8988T (cell line): ENCODE results near the gene VRK2.
A peak's percentile ranks its signal among the peaks of the same experiment; 100 is the strongest.

ENCODE experiments used
- DNase-seq: peaks from one replicate; pipeline ENCODE4 v3.0.0; 2011

Gene VRK2

DNA sequence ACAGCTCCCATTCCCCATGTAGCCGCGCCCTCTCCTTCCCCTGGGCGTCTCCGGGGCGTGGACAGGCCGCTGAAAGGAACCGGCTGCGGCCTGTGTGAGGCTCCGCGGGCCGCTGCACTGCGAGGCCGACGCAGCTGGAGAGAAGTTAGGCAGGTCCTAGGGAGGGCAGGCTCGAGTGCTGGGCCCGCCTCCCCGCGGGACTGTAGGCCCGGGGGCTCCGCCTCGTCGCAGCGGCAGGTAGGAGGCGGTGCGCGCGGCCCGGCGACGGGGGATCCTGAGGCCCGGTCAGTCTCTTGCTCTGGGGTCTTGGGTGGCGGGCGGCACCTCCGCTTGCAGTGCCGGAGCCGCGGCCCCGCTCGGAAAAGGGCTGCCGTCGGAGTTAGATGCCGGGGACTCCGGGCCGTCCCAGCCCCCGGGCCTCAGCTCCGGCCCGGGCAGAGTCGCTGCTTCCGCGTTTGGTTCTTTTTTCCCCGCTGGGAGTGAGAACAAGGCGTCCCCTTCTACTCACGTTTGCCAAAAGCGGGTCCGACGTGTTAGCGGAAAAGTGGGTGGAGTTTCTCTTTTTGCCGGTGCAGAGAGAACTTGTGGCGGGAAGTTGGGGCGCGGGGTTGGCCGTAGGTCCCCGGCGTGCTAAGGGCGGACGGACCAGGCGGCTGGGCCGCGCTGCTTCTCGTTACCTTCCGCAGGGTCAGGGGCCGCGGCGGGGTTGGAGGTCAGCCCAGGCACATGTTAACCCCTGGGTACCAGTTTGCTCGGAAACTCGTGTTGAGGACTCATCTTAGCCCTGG is at the start of gene VRK2:
Gene VRK2 (plus strand): TSS at position 222 of the 788 bp plus-strand sequence. CDS start 2,026 bp downstream, outside the sequence.
- DNase-seq, result peak; percentile 74

DNA sequence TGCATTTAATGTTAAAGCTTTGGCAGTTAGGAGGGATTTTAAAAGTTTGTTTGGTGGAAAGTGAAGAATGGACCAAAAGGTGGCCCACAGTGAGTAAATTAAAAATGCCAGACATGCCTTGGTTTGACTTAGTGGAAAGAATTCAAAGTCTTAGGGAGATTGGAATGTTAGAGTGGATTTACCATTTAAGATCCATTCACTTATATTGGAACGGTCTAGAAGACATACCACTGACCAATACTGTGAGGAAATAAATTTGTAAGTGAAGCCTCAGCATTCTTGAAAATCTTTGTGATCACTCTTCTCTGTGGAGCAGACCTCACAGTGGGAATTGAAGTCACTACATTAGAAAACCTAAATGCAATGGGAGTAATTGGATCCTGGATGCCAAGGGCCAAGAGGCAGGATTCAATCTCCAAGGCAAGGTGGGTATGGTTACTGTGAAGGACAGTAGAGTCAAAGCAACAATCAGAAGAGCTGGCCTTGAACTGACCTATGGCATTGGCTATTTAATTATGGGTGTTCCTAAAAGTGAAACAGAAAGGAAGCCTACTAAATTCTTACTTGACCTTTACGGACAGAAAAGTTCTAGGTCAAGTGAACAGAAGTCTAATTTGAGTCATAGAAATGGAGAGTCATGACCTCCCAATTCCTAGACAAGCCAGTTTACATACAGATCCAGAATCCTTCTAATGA is 40.2 kb upstream of the VRK2 start:
- DNase-seq, result no peak

DNA sequence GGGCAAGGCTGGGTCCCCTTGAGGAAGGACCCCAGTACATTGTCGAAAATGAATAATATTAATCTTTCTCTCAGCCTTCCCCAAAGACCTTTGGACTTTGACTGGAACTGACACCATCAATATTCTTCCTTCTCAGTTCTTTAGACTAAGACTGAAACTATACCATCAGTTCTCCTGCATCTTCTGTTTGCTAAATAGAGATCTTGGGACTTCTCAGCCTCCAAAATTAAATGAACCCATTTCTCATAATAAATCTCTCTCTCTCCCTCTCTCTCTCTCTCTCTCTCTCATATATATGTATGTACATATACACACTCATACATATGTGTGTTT is 39.7 kb upstream of the VRK2 start:
- DNase-seq, result no peak

DNA sequence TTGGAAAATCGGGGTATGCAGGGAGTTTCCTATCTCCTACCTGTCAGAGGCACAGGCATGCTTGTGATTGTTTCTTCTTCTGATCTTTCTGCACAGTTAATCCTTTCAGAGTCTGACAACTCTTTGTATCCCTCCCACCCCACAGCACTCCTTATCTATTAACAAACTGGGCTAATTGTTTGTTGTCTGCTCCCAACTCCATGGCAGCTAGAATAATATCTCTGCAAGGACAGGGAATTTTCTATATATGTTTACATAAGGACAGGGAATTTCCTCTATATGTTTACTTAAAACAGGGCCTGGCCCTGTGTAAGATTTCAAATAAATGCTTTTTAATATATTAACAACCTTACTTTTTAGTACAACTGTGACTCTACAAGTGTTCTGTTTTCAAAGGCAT is 36.0 kb upstream of the VRK2 start:
- no peak for DNase-seq

DNA sequence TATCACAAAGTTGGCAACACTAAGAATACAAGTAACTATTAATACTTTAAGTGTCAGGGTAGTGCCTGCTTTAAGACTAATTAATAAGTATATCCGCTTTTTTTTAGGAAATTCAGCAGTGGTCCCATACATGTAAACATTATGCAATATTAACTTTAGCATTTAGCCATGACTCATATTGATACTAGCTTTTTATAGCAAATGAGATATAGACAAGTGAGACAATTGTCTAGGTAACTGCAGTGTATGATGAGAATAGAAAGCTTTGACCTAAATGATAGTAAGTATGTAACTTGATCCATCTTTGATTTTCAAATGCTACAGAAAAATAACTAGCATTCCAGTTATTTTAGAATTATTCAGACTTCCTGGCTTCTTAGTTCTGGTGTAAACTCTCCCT is 27.4 kb upstream of the VRK2 start:
- DNase-seq, result no peak

DNA sequence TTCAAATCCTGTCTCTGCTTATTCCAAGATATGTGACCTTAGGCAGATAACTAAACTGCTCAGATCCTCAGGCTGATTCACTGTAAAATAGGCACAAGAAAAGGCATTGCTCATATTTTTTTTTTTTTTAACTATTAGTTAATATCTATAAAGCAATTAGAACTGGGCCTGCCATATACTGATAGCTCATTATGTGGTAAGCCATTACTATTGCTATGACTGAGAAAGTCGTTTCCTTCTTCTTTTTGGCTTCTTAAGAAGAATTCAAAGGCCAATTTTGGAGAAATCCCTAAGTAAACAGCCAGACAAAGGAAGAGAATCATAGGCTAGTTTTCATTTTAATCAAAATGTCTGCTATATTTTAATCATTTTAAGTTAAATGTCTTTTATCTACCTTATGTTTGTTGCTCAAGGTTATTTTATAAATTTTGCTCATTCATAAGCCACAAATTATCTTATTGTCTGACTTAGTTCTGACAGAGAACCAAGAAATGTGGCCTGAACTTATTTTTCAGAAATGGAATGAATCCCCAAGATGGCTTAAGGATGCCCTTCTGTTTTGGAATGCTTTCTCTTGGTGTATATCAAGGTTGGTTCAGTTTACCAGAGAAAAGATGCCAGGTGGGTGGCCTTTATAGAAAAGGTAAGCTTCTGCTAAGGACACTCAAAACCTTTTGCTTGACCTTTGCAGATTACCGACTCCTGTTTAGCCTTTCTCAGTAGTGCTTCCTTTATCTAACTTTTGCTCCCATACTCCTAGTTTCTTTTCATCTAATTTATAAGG is 21.3 kb upstream of the VRK2 start:
- DNase-seq, result no peak

DNA sequence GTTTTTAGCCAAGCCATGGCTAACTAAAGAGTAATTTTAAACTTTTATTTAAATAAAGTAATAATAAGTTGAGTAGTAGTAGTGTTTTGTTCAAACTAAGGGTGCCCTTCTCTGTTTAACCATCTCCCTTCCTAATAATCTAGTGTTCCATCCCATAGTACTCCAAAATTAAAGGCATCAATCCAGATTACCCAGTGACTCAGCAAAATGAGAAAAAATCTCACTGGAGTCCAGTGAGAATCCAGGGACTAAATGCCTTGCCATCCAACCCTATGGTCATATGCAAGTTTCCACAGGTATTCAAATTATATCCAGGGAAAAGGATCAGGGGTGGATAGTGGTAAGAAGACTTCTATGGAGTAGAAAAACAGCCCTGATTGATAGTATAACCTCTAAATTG is 19.6 kb upstream of the VRK2 start:
- no peak for DNase-seq

DNA sequence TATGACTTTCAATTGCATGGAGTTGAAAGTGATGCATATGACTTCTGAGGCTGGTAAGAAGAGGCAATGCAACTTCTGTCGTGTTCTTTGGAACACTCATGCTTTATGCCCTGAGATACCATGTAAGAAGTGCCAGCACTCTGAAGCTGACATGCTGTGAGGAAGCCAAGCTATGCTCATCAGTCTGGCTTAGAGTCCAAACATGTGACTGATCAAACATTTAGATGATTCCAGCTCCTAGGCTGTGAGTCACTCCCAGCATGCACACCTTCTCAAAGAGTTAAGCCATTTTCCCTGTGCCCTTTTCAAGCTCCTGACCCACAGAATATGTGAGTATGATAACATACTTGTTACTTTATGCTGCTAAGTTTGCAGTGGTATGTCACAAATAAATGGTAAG is 15.8 kb upstream of the VRK2 start:
- no peak for DNase-seq

DNA sequence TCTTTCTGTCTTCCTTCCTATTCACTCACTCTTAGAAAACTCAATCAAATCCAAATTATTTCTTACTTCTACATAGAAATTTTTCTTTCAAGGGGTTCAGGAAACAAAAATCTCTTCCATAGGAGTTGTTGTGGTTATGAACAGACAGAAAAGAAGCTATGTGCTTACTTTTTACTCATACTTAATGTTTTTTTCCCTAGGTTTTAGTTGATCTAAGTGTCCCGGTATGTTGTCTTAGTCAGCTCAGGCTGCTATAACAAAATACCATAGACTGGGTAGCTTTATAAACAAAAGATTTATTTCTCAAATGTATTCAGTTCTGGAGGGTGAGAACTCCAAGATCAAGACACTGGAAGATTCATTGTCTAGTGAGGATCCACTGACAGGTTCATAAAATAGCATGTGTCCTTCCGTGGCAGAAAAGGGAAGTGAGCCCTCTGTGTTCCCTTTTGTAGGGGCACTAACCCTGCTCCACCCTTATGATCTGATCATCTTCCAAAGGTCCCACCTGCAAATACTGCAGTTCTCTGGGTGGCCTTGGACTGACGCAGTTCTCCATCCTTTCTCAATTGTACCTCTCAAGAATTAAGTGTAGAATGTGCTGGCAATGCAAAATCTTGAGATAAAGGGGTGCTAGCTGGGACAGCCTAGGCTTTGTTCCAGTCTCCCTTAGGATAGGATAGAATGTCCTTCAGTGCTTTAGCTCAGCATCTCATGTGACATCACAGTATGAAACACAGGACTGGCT is 14.4 kb upstream of the VRK2 start:
- DNase-seq, result no peak

DNA sequence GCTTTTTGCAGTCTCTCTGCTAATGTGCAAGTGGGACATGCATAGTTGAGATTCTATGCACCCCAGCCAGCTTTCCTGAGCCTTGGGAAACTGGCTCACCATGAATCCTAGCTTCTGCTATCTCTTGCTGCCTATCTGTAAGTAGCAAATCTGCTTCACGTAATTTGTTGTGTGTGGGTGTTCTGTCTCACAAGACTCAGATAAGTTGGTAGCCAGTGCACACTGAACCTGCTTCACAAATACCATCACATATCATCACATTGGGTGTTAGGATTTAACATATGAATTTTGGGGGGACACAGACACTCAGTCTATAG is 13.9 kb upstream of the VRK2 start:
- DNase-seq, result no peak

DNA sequence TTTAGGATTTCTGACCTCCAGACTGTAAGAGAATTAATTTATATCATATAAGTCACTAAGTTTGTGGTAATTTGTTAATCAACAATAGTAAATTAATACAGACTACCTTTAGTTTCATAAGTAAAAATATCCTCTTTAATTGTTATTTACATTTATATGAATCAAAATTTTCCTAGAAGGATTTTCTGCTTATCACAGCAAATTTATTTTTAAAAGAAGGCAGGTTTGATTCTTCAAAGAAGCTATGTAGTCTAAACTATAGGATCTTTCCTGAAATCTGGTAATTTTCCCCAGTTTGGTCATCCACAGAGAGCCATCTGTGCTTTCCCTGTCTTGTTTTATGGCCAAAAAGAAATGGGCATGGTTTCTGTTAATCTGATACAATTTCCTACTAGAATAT is 13.1 kb upstream of the VRK2 start:
- no peak for DNase-seq

DNA sequence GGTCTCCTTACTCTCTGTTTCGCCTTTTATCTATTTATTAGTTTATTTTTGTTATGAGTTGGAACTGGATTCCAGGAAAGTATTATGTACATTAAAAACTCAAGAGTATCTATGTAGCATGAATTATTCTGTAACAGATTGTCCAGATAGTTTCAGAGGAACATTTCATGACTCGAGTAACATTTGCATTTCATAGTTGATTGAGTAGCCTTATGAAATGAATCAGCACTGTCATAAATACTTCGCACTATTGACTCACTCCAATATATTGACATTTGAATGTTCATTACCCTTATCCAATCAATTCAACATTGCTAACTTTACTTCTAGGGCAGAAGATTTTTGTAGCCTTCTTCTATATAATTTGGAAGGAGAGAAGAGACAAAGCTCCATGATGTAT is 11.3 kb upstream of the VRK2 start:
- no peak for DNase-seq

DNA sequence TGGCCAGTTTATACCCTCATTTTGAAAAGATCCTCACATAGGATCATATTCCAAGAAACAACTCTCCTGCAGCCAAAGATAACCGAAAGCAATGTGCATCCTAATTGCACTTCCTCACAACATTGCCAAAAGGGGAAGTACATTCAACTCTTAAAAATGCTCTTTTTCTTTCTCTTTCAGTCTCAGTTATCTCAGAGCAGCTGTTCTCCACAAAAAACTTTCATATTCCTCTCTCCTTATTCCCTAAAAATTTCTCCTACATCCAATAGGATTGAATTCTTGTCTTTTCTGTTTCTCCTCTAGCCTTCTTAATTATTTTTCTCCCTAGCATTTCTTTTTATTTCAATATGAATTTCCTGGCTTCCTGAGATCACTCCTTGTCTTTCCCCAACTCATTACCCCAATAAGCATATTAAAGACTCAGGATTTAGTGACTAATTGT is 7.4 kb upstream of the VRK2 start:
- no peak for DNase-seq

DNA sequence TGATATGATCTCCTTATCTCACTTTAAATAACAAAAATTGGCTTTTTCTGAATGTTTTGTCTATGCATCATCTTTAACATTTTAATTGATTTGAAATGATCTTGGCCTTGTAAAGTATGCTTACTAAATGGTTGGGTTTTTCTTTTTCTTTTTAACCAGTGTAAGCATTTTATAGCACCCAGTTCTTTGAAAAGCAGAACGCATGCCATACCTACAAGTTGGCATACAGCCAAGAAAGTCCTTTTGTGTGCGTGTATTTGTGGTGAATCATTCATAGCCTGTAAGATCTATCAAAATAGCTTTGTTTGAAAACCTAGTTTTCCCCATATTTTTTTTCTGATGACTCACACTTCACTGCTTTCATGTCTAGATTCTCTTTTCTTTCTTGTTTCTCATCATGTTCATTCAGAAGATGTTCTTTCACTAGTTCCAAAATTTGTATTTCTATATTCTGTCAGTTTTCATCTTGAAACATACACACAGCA is 4.1 kb upstream of the VRK2 start:
- no peak for DNase-seq

DNA sequence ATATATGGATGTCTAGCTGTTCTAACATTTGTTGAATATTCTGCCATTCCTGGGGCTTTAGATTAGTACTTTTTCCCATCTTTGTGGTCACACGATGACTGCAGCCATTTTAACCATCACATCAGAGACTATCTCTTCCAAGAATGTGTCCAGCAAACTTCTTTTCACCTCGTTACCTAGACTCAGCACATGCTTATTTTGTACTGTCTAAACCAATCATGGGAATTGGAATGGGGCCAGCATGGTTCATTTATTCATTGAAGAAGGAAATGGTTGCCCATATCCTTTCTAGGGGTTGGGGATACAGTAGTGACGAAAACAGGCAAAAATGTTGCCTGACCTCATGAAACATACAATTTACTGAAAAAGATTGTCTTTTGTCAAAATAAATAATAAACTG is 2.5 kb upstream of the VRK2 start:
- no peak for DNase-seq

DNA sequence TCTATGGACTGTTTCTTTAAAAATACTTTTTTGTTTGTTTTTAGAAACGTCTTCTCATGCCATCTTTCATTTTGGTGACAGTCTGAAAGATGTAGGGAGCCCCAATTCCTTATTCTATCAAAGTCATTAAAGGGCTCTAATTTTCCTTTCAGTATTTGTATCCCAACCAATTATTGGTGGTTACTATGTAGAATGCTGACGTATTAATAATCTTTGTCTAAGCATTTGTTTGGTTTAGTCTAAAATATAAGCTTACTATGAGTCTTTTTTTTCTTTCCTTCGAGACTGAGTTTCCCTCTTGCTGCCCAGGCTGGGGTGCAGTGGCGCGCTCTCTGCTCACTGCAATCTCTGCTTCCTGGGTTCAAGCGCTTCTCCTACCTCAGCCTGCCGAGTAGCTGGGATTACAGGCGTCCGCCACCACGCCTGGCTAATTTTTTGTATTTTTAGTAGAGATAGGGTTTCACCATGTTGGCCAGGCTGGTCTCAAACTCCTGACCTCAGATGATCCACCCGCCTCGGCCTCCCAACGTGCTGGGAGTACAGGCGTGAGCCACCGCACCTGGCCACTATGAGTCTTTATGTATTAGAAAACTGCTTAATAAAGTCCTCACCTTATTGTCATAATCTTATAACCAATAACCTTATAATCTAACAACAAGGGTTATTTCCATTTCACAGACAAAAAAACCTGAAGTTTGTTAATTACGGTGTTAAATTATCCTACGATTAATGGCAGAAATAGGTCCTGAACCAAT is 849 bp upstream of the VRK2 start:
- DNase-seq, result no peak

DNA sequence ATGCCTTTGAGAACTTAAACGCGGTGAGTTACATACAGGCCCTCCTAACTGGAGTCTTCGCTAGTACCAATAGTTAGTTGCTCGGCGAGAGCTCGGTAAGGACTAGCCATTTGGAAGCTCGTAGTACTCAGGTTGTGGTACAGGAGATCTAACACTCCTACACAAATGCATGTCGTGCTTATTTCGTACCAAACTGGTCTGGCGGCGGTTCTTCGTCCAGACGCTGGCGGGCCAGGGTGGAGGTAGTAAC is 346 bp upstream of the VRK2 start:
- no peak for DNase-seq

DNA sequence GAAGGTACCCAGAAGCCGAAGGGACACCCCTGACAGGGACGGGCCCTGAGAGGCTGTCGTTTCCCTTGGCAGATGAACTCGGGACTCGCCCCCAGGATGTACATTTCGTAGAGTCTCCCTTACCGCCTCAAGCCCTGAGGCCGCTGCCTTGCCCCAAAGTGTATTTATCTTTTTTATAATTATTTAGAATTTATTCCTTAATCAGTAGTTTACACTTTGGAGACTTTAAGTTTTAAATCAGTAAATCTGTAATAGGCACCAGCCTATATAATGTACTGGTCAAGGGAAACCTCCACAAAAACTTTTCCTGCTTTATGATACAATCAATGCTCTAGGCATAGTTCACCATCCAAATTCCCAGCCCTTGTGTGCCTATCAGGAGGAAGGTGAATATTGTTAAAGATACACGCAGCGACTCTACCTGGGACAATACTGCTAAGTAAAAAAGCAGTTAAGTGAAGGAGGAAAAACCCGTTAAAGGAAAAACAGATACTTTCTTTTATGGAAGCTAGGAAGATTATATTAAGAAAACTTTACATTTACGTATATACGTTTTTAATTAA is 848 bp downstream of the VRK2 start:
- DNase-seq, result no peak

DNA sequence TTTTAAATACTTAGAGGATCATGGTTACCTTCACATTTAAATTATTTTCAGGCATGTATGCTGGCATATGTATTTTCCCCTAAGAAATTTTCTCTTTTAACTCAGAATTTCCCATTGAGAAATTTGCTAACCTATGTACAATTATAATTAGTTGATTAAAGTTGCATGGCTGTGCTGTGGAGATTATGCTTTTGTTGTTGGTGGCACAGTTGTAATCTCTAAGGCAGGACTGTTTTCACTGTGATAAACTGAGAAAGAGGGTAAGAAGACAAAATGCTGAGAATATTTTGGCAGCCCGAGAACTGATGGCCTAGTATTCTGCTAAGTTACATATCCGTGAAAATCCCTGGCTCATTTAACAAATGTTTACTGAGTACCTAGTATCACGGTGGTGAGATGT is 1.4 kb downstream of the VRK2 start:
- DNase-seq, result no peak

DNA sequence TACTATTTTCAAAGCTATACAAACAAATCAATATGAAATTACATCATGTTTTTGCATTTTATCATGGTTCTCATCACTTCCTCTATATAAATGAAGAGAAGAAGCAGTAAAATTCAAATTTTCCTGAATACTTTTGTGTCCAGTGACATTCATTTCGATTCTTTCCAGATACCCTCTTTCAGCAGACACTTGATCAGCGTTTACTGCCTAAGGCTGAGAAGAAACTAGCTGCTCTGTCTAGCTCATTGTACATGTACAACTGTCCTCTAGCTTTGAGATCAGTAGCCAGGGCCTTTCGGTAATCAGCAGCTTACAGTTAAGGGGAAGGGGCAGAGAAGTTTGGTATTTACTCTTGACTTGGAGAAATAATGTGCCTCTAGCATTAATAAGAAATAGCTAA is 4.8 kb downstream of the VRK2 start:
- DNase-seq, result no peak

DNA sequence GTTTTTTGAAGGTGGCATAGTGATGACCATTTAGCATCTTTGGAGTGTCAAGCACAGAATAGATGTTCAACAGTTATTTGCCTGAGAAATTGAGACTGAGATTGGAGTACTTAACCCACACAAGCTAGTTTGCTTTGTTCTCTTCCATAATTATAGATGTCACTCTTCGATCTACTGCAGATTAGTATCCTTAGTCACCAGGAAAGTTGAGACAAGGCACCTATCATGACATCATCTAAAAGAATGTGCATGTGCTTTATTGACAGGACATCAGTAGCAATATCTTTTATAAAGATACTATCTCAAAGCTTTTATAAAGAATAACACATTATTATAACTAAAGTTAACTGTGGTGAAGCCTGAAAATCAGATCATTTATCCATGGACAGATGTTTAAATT is 6.4 kb downstream of the VRK2 start:
- no peak for DNase-seq

DNA sequence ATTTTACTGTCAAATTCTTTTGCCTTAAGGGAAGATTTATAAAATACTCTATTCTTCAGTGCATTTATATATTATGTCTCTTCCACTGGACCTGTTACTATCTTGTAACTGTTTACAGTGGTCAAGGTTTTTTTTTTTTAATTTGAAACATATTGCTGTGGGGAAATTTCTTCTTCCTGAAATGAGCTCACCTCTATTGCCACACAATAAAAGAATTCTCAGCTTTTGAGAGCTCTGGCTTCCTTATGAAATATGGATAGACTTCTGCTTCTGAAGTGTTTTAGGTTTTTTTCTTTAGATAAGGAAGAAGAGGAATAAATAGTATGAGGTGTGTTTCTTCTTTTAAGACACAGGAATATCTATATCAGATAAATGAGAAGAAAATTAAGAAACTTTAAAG is 7.7 kb downstream of the VRK2 start:
- no peak for DNase-seq
